Middle frontal gyrus (tissue), 1 donor: ENCODE results near the gene MEN1.
"Not testable (repeated sequence)": the region's sequence is repeated elsewhere in the genome, so short reads cannot be mapped to it uniquely, and the experiment has no call there.

ENCODE experiments used
- DNase-seq: peaks from one replicate; pipeline ENCODE4 v3.0.0-alpha.2; 2015; ENCODE audit warnings: low spot score; ENCODE audit errors: extremely low spot score

The MEN1 gene

GRCh38 chr11:64833198-64833502 lies 22.8 kb upstream of the MEN1 start:
- no peak for DNase-seq

- no peak for DNase-seq
Observed at GRCh38 chr11:64832467-64833197, 22.3 kb upstream of the MEN1 start.

GRCh38 chr11:64831411-64831891 lies 21.1 kb upstream of the MEN1 start:
- no peak for DNase-seq

- DNase-seq = no peak
Observed at GRCh38 chr11:64829536-64830251, 19.3 kb upstream of the MEN1 start.

GRCh38 chr11:64827451-64827839 lies 17.1 kb upstream of the MEN1 start:
- DNase-seq = no peak

- DNase-seq = no peak
Observed at GRCh38 chr11:64826578-64827450, 16.5 kb upstream of the MEN1 start.

GRCh38 chr11:64826062-64826461 lies 15.7 kb upstream of the MEN1 start:
- DNase-seq = no peak

- no peak for DNase-seq
Observed at GRCh38 chr11:64823568-64824119, 13.3 kb upstream of the MEN1 start.

GRCh38 chr11:64817476-64817875 lies 7.1 kb upstream of the MEN1 start:
- DNase-seq = no peak

- not testable (repeated sequence) for DNase-seq
Observed at GRCh38 chr11:64815433-64815832, 5.1 kb upstream of the MEN1 start.

- no peak for DNase-seq
Observed at GRCh38 chr11:64814712-64815187, 4.4 kb upstream of the MEN1 start.

GRCh38 chr11:64813826-64814225 lies 3.5 kb upstream of the MEN1 start:
- DNase-seq = no peak

- no peak for DNase-seq
Observed at GRCh38 chr11:64810891-64811272, 531 bp upstream of the MEN1 start.

- no peak for DNase-seq
Observed at GRCh38 chr11:64809781-64810241, 540 bp downstream of the MEN1 start.

- DNase-seq = no peak
Observed at GRCh38 chr11:64805481-64805880, 4.9 kb downstream of the MEN1 start.

GRCh38 chr11:64804346-64805210 lies 5.8 kb downstream of the MEN1 start:
- DNase-seq = no peak

GRCh38 chr11:64803846-64804345 lies 6.5 kb downstream of the MEN1 start:
- DNase-seq = no peak

- DNase-seq = peak; percentile 74
Observed at GRCh38 chr11:64803158-64803845, 7.0 kb downstream of the MEN1 start, which contains the start of gene MAP4K2. Gene MAP4K2, minus strand, starts transcription at chr11:64803214. Its CDS starts 65 bp downstream, at chr11:64803149.

GRCh38 chr11:64802370-64803157 lies 7.8 kb downstream of the MEN1 start:
- no peak for DNase-seq
